ENCODE data around the gene OR51B4. TPM values are rescaled to one million over a fixed set of nuclear protein-coding genes. Genes with fewer than 3 reads are reported as not detected.

The OR51B4 gene
- total RNA-seq, 1 experiment from 2014 or later = 10.7 TPM

GRCh38 chr11:5252919-5253265 is 48.9 kb downstream of the OR51B4 start:
- no peak for DNase-seq (ENCODE audit: low read depth, low spot score)
- in situ Hi-C loops (cut with HindIII; ENCODE audit: low pct_unique_long_range_greater_than_20kb, low sequenced_read_pairs) = no loop called here

GRCh38 chr11:5252192-5252918 is 49.4 kb downstream of the OR51B4 start:
- DNase-seq (ENCODE audit: low read depth, low spot score) = no peak
- in situ Hi-C loops (cut with HindIII; ENCODE audit: low pct_unique_long_range_greater_than_20kb, low sequenced_read_pairs) = no loop called here

- DNase-seq (ENCODE audit: low read depth, low spot score) = no peak
- in situ Hi-C loops (cut with HindIII; ENCODE audit: low pct_unique_long_range_greater_than_20kb, low sequenced_read_pairs) = no loop called here
Observed at GRCh38 chr11:5251746-5252145, 50.0 kb downstream of the OR51B4 start.

Other genes with a start within 250 kb of the OR51B4 start
- not detected in 2 replicates for gene OR52E2, start 242.3 kb downstream of the OR51B4 start, total RNA-seq (2014; rRNA removed; shearing (Covaris generic))
- not detected in 2 replicates for gene OR52E1, start 232.4 kb downstream of the OR51B4 start, total RNA-seq (2014; rRNA removed; shearing (Covaris generic))
- not detected in 2 replicates for gene OR52A5, start 163.6 kb downstream of the OR51B4 start, total RNA-seq (2014; rRNA removed; shearing (Covaris generic))
- 0.05 TPM in 1 of 2 replicates, not detected in the other for gene OR52A1, start 147.2 kb downstream of the OR51B4 start, total RNA-seq (2014; rRNA removed; shearing (Covaris generic))
- gene OR51V1, start 101.3 kb downstream of the OR51B4 start, total RNA-seq (2014; rRNA removed; shearing (Covaris generic)) = not detected in 2 replicates
- not detected in 2 replicates for gene HBB, start 74.9 kb downstream of the OR51B4 start, total RNA-seq (2014; rRNA removed; shearing (Covaris generic))
- not detected in 2 replicates for gene HBD, start 67.5 kb downstream of the OR51B4 start, total RNA-seq (2014; rRNA removed; shearing (Covaris generic))
- not detected in 2 replicates for gene HBG1, start 52.1 kb downstream of the OR51B4 start, total RNA-seq (2014; rRNA removed; shearing (Covaris generic))
- gene HBG2, start 47.2 kb downstream of the OR51B4 start, total RNA-seq (2014; rRNA removed; shearing (Covaris generic)) = 1.4 and 4.4 TPM in 2 replicates
- 21.8 and 22.2 TPM in 2 replicates for gene HBE1, start 32.0 kb downstream of the OR51B4 start, total RNA-seq (2014; rRNA removed; shearing (Covaris generic))
- gene OR51B2, start 22.4 kb upstream of the OR51B4 start, total RNA-seq (2014; rRNA removed; shearing (Covaris generic)) = 0.53 and 0.83 TPM in 2 replicates
- gene OR51B5, start 41.6 kb upstream of the OR51B4 start, total RNA-seq (2014; rRNA removed; shearing (Covaris generic)) = 15.1 and 15.8 TPM in 2 replicates
- not detected in 2 replicates for gene OR51B6, start 49.6 kb upstream of the OR51B4 start, total RNA-seq (2014; rRNA removed; shearing (Covaris generic))
- not detected in 2 replicates for gene OR51M1, start 81.9 kb upstream of the OR51B4 start, total RNA-seq (2014; rRNA removed; shearing (Covaris generic))
- gene OR51Q1, start 120.2 kb upstream of the OR51B4 start, total RNA-seq (2014; rRNA removed; shearing (Covaris generic)) = not detected in 2 replicates
- gene OR51I1, start 139.6 kb upstream of the OR51B4 start, total RNA-seq (2014; rRNA removed; shearing (Covaris generic)) = 0.63 TPM in 1 of 2 replicates, not detected in the other
- not detected in 2 replicates for gene OR51I2, start 147.4 kb upstream of the OR51B4 start, total RNA-seq (2014; rRNA removed; shearing (Covaris generic))
- gene OR52D1, start 186.7 kb upstream of the OR51B4 start, total RNA-seq (2014; rRNA removed; shearing (Covaris generic)) = not detected in 2 replicates
- gene UBQLN3, start 208.0 kb upstream of the OR51B4 start, total RNA-seq (2014; rRNA removed; shearing (Covaris generic)) = not detected in 2 replicates
- gene UBQLNL, start 214.8 kb upstream of the OR51B4 start, total RNA-seq (2014; rRNA removed; shearing (Covaris generic)) = not detected in 2 replicates
- not detected in 2 replicates for gene OR52H1, start 246.6 kb upstream of the OR51B4 start, total RNA-seq (2014; rRNA removed; shearing (Covaris generic))

All from SK-MEL-5 (cell line).